NCI-H345 treated with DMSO at 0.1 percent for 48 hours (cell line): ENCODE data around the gene LYRM4.

Source experiments
- DNase-seq: peaks from one replicate; lab custom pipeline; 2025; ENCODE audit not compliant: unreplicated experiment; lab: John Stamatoyannopoulos, UW

The LYRM4 gene

GRCh38 chr6:5260661-5261544 is at the start of gene LYRM4, which contains the start of gene FARS2:
Gene LYRM4, minus strand, starts transcription at chr6:5260950. Its CDS starts 217 bp downstream, at chr6:5260733.
Gene FARS2, plus strand, starts transcription at chr6:5261513.
- peak; percentile 37 for DNase-seq

- no peak for DNase-seq
These were observed 47.3 kb upstream of the LYRM4 start for GRCh38 chr6:5308066-5308465.

GRCh38 chr6:5307058-5307457 is 46.3 kb upstream of the LYRM4 start:
- DNase-seq: no peak

GRCh38 chr6:5305968-5306626 is 45.3 kb upstream of the LYRM4 start:
- no peak for DNase-seq

- no peak for DNase-seq
These were observed 42.9 kb upstream of the LYRM4 start for GRCh38 chr6:5303682-5304081.

- no peak for DNase-seq
These were observed 42.4 kb upstream of the LYRM4 start for GRCh38 chr6:5302995-5303622.

GRCh38 chr6:5302220-5302946 is 41.6 kb upstream of the LYRM4 start:
- no peak for DNase-seq

GRCh38 chr6:5300206-5300764 is 39.5 kb upstream of the LYRM4 start:
- no peak for DNase-seq

GRCh38 chr6:5295623-5296022 is 34.9 kb upstream of the LYRM4 start:
- no peak for DNase-seq

GRCh38 chr6:5294392-5295211 is 33.9 kb upstream of the LYRM4 start:
- no peak for DNase-seq

GRCh38 chr6:5293692-5294091 is 32.9 kb upstream of the LYRM4 start:
- DNase-seq: no peak

- DNase-seq: no peak
These were observed 31.4 kb upstream of the LYRM4 start for GRCh38 chr6:5292154-5292553.

- DNase-seq: no peak
These were observed 29.8 kb upstream of the LYRM4 start for GRCh38 chr6:5290500-5290899.

GRCh38 chr6:5290097-5290496 is 29.3 kb upstream of the LYRM4 start:
- DNase-seq: no peak

GRCh38 chr6:5287966-5288297 is 27.2 kb upstream of the LYRM4 start:
- DNase-seq: no peak

- no peak for DNase-seq
These were observed 26.6 kb upstream of the LYRM4 start for GRCh38 chr6:5287205-5287965.

GRCh38 chr6:5286780-5287179 is 26.0 kb upstream of the LYRM4 start:
- DNase-seq: no peak

GRCh38 chr6:5285526-5285925 is 24.8 kb upstream of the LYRM4 start:
- no peak for DNase-seq

- DNase-seq: no peak
These were observed 24.3 kb upstream of the LYRM4 start for GRCh38 chr6:5285081-5285480.
